Mucosa of descending colon (tissue), 3 donors: Measurements from ENCODE around the gene POLR1D. TPM values are rescaled to one million over a fixed set of nuclear protein-coding genes. Genes with fewer than 3 reads are reported as not detected.
"Not testable (repeated sequence)": the region's sequence is repeated elsewhere in the genome, so short reads cannot be mapped to it uniquely, and the experiment has no call there.

Experiments
- ATAC-seq: fragments of 200-7000 bp; cut with Tn5 transposase; one replicate; pipeline ENCODE4 v1.9.1; 2020; ENCODE audit warnings: mild to moderate bottlenecking, moderate library complexity
- DNase-seq, 3 donors: peaks; one replicate each; pipeline ENCODE4 v3.0.0-alpha.2; 2020
- H3K36me3 ChIP-seq: fragments of 200-600 bp; one replicate; pipeline ENCODE4 v1.8.0; 2021; ENCODE audit warnings: low read depth, mild to moderate bottlenecking
- H3K4me1 ChIP-seq: fragments of 200-600 bp; one replicate; pipeline ENCODE4 v1.8.0; 2021; ENCODE audit warnings: low read depth, mild to moderate bottlenecking
- H3K4me3 ChIP-seq: fragments of 200-600 bp; one replicate; pipeline ENCODE4 v1.8.0; 2021; ENCODE audit warnings: mild to moderate bottlenecking
- H3K9me3 ChIP-seq: fragments of 200-600 bp; one replicate; pipeline ENCODE4 v1.8.0; 2021; ENCODE audit warnings: mild to moderate bottlenecking
- CTCF ChIP-seq: fragments of 200-600 bp; IDR thresholded peaks from one replicate; pipeline ENCODE4 v1.8.0; 2022; ENCODE audit warnings: antibody characterized with exemption, mild to moderate bottlenecking
- intact Hi-C, 2 donors: fragments of 100-400 bp; cut with DNase I in 1 of 2; cut with micrococcal nuclease in 1 of 2; formaldehyde crosslinking; loops; one replicate each; pipeline versions ENCODE4 v1.11.0 to v1.11.1; 2022; cut with DNase I, micrococcal nuclease
- total RNA-seq, 3 donors: library from RNA; stranded (reverse); fragmentation: NEBNext Ultra II Directional in 2 of 3; extraction: Animal tissue kit (Norgen Biotek cat#: 25700) in 2 of 3; gene quantifications; one replicate each; pipeline versions ENCODE4 v1.2.1 to v1.2.4, GENCODE V29; 2021 to 2023
- donor health status: DM: no; HTN: no; CAD: no; lungs with moderate emphysema.
- donor health status: DM: no; HTN: no; CAD: no.
- donor health status: DM: no; HTN: yes; CAD: no.

Gene POLR1D
- total RNA-seq, 3 donors from 2014 or later, result 88.7 to 169 (median 91.0) TPM

- TF ChIP-seq CTCF, result no peak
- no peak for ATAC-seq
- intact Hi-C loops, result no loop called here
- DNase-seq, result no peak
- Histone ChIP-seq H3K4me3 (no peak overlapping the region), H3K9me3 (no peaks in the 10 kb centered on the region), H3K4me1 (peaks cover 6% of the 10 kb centered on the region), H3K36me3 (no peaks in the 10 kb centered on the region)
Measured at GRCh38 chr13:27628081-27628480, 6.4 kb downstream of the POLR1D start.

- ATAC-seq, DNase-seq, H3K4me1 ChIP-seq, H3K4me3 ChIP-seq, H3K36me3 ChIP-seq, H3K9me3 ChIP-seq, intact Hi-C loops: not testable (repeated sequence)
Measured at GRCh38 chr13:27628766-27629165, 7.1 kb downstream of the POLR1D start.

- intact Hi-C loops, result no loop called here
- no peaks in the 10 kb centered on the region for H3K36me3 ChIP-seq
- DNase-seq, result no peak
- no peaks in the 10 kb centered on the region for H3K4me1 ChIP-seq
- no peak for TF ChIP-seq CTCF
- ATAC-seq, result no peak
- H3K4me3 ChIP-seq, result no peak overlapping the region
- no peaks in the 10 kb centered on the region for H3K9me3 ChIP-seq
Measured at GRCh38 chr13:27631156-27631555, 9.5 kb downstream of the POLR1D start.

GRCh38 chr13:27631665-27632064 lies 10.0 kb downstream of the POLR1D start:
- ATAC-seq (no peak), DNase-seq (no peak)
- Histone ChIP-seq H3K4me1 (no peaks in the 10 kb centered on the region), H3K36me3 (no peaks in the 10 kb centered on the region), H3K4me3 (no peak overlapping the region), H3K9me3 (no peaks in the 10 kb centered on the region)
- intact Hi-C loops, result no loop called here
- TF ChIP-seq CTCF, result no peak

- intact Hi-C loops, result no loop called here
- no peak for ATAC-seq
- H3K9me3 ChIP-seq, result no peaks in the 10 kb centered on the region
- TF ChIP-seq CTCF, result no peak
- no peak overlapping the region for H3K4me3 ChIP-seq
- no peaks in the 10 kb centered on the region for H3K36me3 ChIP-seq
- H3K4me1 ChIP-seq, result no peaks in the 10 kb centered on the region
- DNase-seq, result no peak
Measured at GRCh38 chr13:27632214-27632613, 10.5 kb downstream of the POLR1D start.

- H3K9me3 ChIP-seq, result no peaks in the 10 kb centered on the region
- no peak for TF ChIP-seq CTCF
- no peaks in the 10 kb centered on the region for H3K4me1 ChIP-seq
- intact Hi-C loops, result no loop called here
- no peaks in the 10 kb centered on the region for H3K36me3 ChIP-seq
- no peak overlapping the region for H3K4me3 ChIP-seq
- no peak for ATAC-seq
- no peak for DNase-seq
Measured at GRCh38 chr13:27632648-27633047, 11.0 kb downstream of the POLR1D start.
